Sigmoid colon (tissue), 4 donors: Measurements from ENCODE around the gene ZG16.

Experiments
- CTCF ChIP-seq, 4 experiments: fragments of 450-650 bp in 3 of 4; fragments of 200-600 bp in 1 of 4; IDR thresholded peaks; one replicate each; pipeline ENCODE4 v1.5.1; 2016 to 2019; ENCODE audit warnings: antibody characterized with exemption in 4 of 4, mild to moderate bottlenecking in 3 of 4, moderate library complexity in 2 of 4
- EP300 ChIP-seq, 4 donors: sonication (generic); formaldehyde crosslinking; IDR thresholded peaks; one replicate each; pipeline ENCODE4 v1.6.1; 2017; ENCODE audit warnings: antibody characterized with exemption in 4 of 4
- POLR2AphosphoS5 ChIP-seq, 4 donors: sonication (generic); formaldehyde crosslinking; IDR thresholded peaks; one replicate each; pipeline ENCODE4 v1.6.1; 2017; ENCODE audit warnings: antibody characterized with exemption in 4 of 4

- TF ChIP-seq CTCF (IDR thresholded peaks at IDR 0.05) = no peak
- TF ChIP-seq POLR2AphosphoS5 (IDR thresholded peaks at IDR 0.05) = no peak
- TF ChIP-seq EP300 (IDR thresholded peaks at IDR 0.05) = no peak
These were observed 11.5 kb upstream of the ZG16 start for GRCh38 chr16:29766571-29766970.
